ENCODE data around the gene METTL17. TPM values are rescaled to one million over a fixed set of nuclear protein-coding genes. Genes with fewer than 3 reads are reported as not detected.

METTL17 gene
- total and polyA plus RNA-seq, 2 of the 13 experiments (the other 11 are each of a cell fraction or from before 2014, with no cell fraction given): 122 to 199 TPM

GRCh38 chr14:21024585-21025370 lies 35.0 kb downstream of the METTL17 start, which contains the start of gene NDRG2 (continued):
- TF ChIP-seq HINFP (CRISPR knock-in tag; IDR thresholded peaks at IDR 0.05; ENCODE audit: low read depth) (no peak), TERF1 (CRISPR knock-in tag; IDR thresholded peaks at IDR 0.05) (peak; percentile 74; the same call in 1 of the 2 replicates), ZNF629 (CRISPR knock-in tag; conservative IDR thresholded peaks at IDR 0.05) (no peak; the same call in 1 of the 2 replicates), ZNF329 (CRISPR knock-in tag; IDR thresholded peaks at IDR 0.05; ENCODE audit: low read depth) (no peak), HDAC6 (IDR thresholded peaks at IDR 0.05; ENCODE audit: low read depth, low read length) (no peak), ZMAT5 (CRISPR knock-in tag; IDR thresholded peaks at IDR 0.05; ENCODE audit: borderline replicate concordance, low read depth) (no peak; the same call in 1 of the 2 replicates), ZNF10 (CRISPR knock-in tag; IDR thresholded peaks at IDR 0.05; ENCODE audit: borderline replicate concordance, low read depth) (no peak), ZNF207 (IDR thresholded peaks at IDR 0.05; ENCODE audit: borderline replicate concordance) (no peak), SOX6 (IDR thresholded peaks at IDR 0.05) (no peak), SOX6 (CRISPR knock-in tag; IDR thresholded peaks at IDR 0.05) (peak; percentile 53), TRIM22 (IDR thresholded peaks at IDR 0.05) (no peak), SIX4 (CRISPR knock-in tag; IDR thresholded peaks at IDR 0.05) (0 out of 2 replicates have a peak, but pooled peaks have one; percentile 20), ZNF616 (CRISPR knock-in tag; IDR thresholded peaks at IDR 0.05; ENCODE audit: low read depth) (peak; percentile 37; the same call in 1 of the 2 replicates), ZNF44 (CRISPR knock-in tag; IDR thresholded peaks at IDR 0.05) (no peak), ZBTB3 (CRISPR knock-in tag; IDR thresholded peaks at IDR 0.05; ENCODE audit: borderline replicate concordance, low read depth) (no peak)
- TF ChIP-seq, protein P1, sequence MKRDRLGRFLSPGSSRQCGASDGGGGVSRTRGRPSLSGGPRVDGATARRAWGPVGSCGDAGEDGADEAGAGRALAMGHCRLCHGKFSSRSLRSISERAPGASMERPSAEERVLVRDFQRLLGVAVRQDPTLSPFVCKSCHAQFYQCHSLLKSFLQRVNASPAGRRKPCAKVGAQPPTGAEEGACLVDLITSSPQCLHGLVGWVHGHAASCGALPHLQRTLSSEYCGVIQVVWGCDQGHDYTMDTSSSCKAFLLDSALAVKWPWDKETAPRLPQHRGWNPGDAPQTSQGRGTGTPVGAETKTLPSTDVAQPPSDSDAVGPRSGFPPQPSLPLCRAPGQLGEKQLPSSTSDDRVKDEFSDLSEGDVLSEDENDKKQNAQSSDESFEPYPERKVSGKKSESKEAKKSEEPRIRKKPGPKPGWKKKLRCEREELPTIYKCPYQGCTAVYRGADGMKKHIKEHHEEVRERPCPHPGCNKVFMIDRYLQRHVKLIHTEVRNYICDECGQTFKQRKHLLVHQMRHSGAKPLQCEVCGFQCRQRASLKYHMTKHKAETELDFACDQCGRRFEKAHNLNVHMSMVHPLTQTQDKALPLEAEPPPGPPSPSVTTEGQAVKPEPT (CRISPR knock-in tag; IDR thresholded peaks at IDR 0.05; ENCODE audit: low read depth): no peak
- TF ChIP-seq, protein P2, sequence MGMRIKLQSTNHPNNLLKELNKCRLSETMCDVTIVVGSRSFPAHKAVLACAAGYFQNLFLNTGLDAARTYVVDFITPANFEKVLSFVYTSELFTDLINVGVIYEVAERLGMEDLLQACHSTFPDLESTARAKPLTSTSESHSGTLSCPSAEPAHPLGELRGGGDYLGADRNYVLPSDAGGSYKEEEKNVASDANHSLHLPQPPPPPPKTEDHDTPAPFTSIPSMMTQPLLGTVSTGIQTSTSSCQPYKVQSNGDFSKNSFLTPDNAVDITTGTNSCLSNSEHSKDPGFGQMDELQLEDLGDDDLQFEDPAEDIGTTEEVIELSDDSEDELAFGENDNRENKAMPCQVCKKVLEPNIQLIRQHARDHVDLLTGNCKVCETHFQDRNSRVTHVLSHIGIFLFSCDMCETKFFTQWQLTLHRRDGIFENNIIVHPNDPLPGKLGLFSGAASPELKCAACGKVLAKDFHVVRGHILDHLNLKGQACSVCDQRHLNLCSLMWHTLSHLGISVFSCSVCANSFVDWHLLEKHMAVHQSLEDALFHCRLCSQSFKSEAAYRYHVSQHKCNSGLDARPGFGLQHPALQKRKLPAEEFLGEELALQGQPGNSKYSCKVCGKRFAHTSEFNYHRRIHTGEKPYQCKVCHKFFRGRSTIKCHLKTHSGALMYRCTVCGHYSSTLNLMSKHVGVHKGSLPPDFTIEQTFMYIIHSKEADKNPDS (CRISPR knock-in tag; IDR thresholded peaks at IDR 0.05): no peak
- TF ChIP-seq, protein P3, sequence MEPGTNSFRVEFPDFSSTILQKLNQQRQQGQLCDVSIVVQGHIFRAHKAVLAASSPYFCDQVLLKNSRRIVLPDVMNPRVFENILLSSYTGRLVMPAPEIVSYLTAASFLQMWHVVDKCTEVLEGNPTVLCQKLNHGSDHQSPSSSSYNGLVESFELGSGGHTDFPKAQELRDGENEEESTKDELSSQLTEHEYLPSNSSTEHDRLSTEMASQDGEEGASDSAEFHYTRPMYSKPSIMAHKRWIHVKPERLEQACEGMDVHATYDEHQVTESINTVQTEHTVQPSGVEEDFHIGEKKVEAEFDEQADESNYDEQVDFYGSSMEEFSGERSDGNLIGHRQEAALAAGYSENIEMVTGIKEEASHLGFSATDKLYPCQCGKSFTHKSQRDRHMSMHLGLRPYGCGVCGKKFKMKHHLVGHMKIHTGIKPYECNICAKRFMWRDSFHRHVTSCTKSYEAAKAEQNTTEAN (CRISPR knock-in tag; conservative IDR thresholded peaks at IDR 0.05): peak; percentile 80

All from HepG2 (cell line).